Astrocyte of the spinal cord (primary cell): Measurements from ENCODE around the gene GNG12.

Source experiments
- DNase-seq: peaks from one replicate; pipeline ENCODE4 v3.0.0; 2011; ENCODE audit warnings: low read depth, low spot score
- H3K4me3 ChIP-seq: 2 replicates; pipeline ENCODE4 v1.5.1; 2011; ENCODE audit warnings: low read depth, mild to moderate bottlenecking, low read length, moderate library complexity
- in situ Hi-C: cut with HindIII; loops from 2 replicates; pipeline ENCODE4 v1.10.0; 2017; ENCODE audit warnings: low sequenced_read_pairs
- TF ChIP-seq, protein P1 (sequence below): IDR thresholded peaks from 2 replicates; pipeline ENCODE4 v1.5.1; 2012; ENCODE audit warnings: low read depth, mild to moderate bottlenecking, low read length, inconsistent platforms

Gene GNG12

DNA sequence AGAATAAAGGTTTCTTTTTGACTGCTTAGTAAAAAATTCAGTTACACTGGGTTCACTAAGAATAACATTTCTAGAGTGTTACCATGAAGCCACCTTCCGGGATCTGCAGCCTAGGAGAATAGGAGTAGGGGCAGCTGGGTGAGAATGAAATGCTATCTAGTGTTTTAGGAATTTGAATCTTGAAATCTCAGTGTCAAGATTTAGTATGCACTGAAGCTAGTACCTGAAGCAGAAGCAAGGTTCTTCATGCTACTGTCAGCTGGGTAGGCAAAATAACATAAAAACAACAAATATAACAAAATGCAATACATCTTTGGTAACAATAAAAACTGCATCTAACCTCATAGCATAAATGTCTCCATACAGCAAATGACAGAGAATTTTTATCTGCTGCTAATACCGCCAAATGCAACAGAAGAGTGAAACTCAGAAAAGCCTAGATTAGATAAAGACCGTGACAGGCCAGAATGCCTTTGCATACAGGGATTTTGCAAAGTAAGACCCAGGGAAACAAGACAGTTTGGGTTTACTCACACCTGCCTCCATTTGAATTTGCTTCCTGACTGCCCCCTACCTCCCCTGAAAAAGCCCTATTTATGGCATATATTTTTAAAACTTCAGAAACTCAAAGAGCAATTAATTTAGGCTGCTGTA, 90.1 kb downstream of the GNG12 start:
- in situ Hi-C loops: no loop called here
- no peak overlapping the region for H3K4me3 ChIP-seq

DNA sequence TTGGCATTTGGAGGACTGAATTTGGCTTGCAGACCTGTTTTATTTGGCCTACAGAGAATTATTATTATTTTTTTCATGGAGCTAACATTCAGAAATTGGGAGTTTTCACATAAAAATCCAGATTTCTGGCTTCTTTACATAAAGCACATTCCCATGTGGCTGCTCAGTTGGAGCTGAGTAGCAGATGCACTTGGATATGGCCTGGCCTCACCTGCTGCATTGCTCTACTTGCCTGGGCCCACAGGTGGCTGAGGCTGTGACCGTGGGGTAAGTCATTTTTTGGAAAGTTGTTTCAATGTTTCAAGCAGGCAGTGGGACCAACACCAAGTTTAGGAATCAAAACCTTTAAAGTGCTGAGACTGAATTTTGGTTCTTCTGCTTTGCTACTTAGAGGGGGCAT, 91.5 kb downstream of the GNG12 start:
- TF ChIP-seq, protein P1, sequence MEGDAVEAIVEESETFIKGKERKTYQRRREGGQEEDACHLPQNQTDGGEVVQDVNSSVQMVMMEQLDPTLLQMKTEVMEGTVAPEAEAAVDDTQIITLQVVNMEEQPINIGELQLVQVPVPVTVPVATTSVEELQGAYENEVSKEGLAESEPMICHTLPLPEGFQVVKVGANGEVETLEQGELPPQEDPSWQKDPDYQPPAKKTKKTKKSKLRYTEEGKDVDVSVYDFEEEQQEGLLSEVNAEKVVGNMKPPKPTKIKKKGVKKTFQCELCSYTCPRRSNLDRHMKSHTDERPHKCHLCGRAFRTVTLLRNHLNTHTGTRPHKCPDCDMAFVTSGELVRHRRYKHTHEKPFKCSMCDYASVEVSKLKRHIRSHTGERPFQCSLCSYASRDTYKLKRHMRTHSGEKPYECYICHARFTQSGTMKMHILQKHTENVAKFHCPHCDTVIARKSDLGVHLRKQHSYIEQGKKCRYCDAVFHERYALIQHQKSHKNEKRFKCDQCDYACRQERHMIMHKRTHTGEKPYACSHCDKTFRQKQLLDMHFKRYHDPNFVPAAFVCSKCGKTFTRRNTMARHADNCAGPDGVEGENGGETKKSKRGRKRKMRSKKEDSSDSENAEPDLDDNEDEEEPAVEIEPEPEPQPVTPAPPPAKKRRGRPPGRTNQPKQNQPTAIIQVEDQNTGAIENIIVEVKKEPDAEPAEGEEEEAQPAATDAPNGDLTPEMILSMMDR: no peak
- no peak overlapping the region for H3K4me3 ChIP-seq
- in situ Hi-C loops: no loop called here
- DNase-seq: no peak

More for the DNA sequence above, 90.1 kb downstream of the GNG12 start:
- DNase-seq: no peak
- TF ChIP-seq, protein P1: no peak

DNA sequence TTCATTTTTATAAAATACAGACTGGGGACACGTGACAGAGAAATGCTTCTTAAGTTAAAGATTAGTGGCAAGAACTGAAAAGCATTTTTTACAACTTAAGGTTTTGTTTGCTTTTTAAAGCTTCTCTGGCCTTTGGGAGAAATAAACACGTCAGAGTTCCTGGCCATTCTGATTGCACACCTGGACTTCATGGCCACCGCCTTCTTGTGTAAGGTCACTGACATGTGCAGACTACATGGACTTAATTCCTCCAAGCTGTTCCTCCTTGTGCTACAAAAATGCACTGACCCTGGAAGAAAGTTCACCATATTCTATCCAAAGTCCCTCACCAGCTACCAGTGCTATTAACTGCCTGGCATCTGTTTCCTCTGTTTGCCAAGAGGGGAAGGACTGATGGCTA, 92.1 kb downstream of the GNG12 start:
- in situ Hi-C loops: no loop called here
- no peak for DNase-seq
- H3K4me3 ChIP-seq: no peak overlapping the region
- TF ChIP-seq, protein P1: no peak

DNA sequence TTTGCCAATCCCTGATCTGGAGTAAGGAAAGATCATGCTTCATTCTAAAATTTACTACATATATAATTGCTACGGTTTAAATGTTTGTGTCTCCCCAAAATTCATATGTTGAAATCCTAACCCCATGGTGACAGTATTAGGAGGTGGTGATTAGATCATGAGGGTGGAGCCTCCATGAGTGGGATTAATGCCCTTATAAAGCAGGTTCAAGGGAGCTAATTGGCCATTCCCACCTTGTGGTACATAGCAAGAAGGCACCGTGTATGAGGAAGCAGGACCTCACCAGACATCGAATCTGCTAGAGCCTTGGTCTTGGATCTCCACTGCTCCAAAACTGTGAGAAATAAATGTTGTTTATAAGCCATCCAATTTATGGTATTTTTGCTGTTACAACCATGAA, 92.7 kb downstream of the GNG12 start:
- no peak for DNase-seq
- in situ Hi-C loops: no loop called here
- no peak overlapping the region for H3K4me3 ChIP-seq
- TF ChIP-seq, protein P1: no peak

DNA sequence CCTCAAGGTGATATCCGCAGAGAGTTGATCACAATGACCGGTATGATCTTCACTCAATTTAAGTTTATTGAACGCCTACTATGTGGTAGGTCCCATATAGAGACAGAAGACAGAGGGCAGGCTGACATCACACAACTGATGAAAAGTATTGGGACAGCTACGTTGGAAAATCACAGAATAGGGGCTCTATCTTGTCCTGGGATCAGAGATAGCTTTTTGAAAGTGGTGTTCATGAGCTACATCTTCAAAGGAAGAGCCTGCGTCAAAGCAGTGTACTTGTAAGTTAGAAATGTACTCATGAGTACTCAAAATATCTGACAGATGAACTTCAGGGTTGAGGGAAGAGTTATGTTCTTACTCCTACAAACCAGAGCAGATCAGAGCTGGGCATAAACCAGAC, 93.9 kb downstream of the GNG12 start:
- TF ChIP-seq, protein P1: no peak
- in situ Hi-C loops: no loop called here
- DNase-seq: no peak
- no peak overlapping the region for H3K4me3 ChIP-seq

DNA sequence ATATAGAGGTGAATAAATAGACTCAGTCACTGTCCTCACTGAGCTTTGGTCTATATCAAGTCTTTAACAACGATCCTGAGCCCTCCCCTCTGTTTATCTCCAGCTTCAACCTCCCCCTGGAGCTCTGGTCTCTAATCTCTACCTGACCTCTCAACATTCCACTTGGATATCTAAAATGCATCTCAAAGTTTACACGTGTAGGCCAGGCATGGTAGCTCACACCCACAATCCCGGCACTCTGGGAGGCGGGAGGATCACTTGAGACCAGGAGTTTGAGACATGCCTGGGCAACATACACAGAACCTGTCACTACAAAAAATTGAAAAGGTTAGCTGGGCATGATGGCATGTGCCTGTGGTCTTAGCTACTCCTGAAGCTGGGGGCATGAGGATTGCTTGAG, 94.9 kb downstream of the GNG12 start:
- TF ChIP-seq, protein P1: no peak
- H3K4me3 ChIP-seq: no peak overlapping the region
- in situ Hi-C loops: no loop called here
- DNase-seq: no peak
